ENCODE results near the gene SYNE2. TPM values are rescaled to one million over a fixed set of nuclear protein-coding genes. Genes with fewer than 3 reads are reported as not detected.

The SYNE2 gene
- total RNA-seq, 1 donor from 2014 or later, result 186 TPM

- peaks cover 65% of the 10 kb centered on the region for H3K36me3 ChIP-seq
- TF ChIP-seq, protein P1, sequence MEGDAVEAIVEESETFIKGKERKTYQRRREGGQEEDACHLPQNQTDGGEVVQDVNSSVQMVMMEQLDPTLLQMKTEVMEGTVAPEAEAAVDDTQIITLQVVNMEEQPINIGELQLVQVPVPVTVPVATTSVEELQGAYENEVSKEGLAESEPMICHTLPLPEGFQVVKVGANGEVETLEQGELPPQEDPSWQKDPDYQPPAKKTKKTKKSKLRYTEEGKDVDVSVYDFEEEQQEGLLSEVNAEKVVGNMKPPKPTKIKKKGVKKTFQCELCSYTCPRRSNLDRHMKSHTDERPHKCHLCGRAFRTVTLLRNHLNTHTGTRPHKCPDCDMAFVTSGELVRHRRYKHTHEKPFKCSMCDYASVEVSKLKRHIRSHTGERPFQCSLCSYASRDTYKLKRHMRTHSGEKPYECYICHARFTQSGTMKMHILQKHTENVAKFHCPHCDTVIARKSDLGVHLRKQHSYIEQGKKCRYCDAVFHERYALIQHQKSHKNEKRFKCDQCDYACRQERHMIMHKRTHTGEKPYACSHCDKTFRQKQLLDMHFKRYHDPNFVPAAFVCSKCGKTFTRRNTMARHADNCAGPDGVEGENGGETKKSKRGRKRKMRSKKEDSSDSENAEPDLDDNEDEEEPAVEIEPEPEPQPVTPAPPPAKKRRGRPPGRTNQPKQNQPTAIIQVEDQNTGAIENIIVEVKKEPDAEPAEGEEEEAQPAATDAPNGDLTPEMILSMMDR (IDR thresholded peaks at IDR 0.05; ENCODE audit: borderline replicate concordance), result no peak
- no peaks in the 10 kb centered on the region for H3K27me3 ChIP-seq (ENCODE audit: low read depth)
- peaks cover 9% of the 10 kb centered on the region for H3K4me1 ChIP-seq
- no peaks in the 10 kb centered on the region for H3K9me3 ChIP-seq (replicated peaks)
- H3K4me3 ChIP-seq, result no peak overlapping the region
- H3K27ac ChIP-seq (replicated peaks), result no peak overlapping the region
- intact Hi-C loops (cut with micrococcal nuclease), result no loop called here
- DNase-seq, result no peak
Observed at GRCh38 chr14:64080452-64080851, 227.6 kb downstream of the SYNE2 start.

GRCh38 chr14:64081174-64081746, 228.5 kb downstream of the SYNE2 start:
- DNase-seq, result no peak
- TF ChIP-seq, protein P1 (IDR thresholded peaks at IDR 0.05; ENCODE audit: borderline replicate concordance), result no peak
- Histone ChIP-seq H3K27ac (replicated peaks) (no peak overlapping the region), H3K4me1 (peaks cover 9% of the 10 kb centered on the region), H3K36me3 (peaks cover 62% of the 10 kb centered on the region), H3K4me3 (no peak overlapping the region), H3K27me3 (ENCODE audit: low read depth) (no peaks in the 10 kb centered on the region), H3K9me3 (replicated peaks) (no peaks in the 10 kb centered on the region)
- intact Hi-C loops (cut with micrococcal nuclease), result no loop called here

- H3K27me3 ChIP-seq (ENCODE audit: low read depth), result no peaks in the 10 kb centered on the region
- H3K27ac ChIP-seq (replicated peaks), result peak overlapping the region; percentile 46
- TF ChIP-seq, protein P1 (IDR thresholded peaks at IDR 0.05; ENCODE audit: borderline replicate concordance), result no peak
- no peak for DNase-seq
- no peak overlapping the region for H3K4me3 ChIP-seq
- H3K4me1 ChIP-seq, result peaks cover 9% of the 10 kb centered on the region
- intact Hi-C loops (cut with micrococcal nuclease), result no loop called here
- peaks cover 66% of the 10 kb centered on the region for H3K36me3 ChIP-seq
- no peaks in the 10 kb centered on the region for H3K9me3 ChIP-seq (replicated peaks)
Observed at GRCh38 chr14:64082837-64083236, 230.0 kb downstream of the SYNE2 start.

- Histone ChIP-seq H3K4me3 (no peak overlapping the region), H3K4me1 (no peaks in the 10 kb centered on the region), H3K27me3 (ENCODE audit: low read depth) (no peaks in the 10 kb centered on the region), H3K36me3 (peaks cover 75% of the 10 kb centered on the region), H3K27ac (replicated peaks) (no peak overlapping the region), H3K9me3 (replicated peaks) (no peaks in the 10 kb centered on the region)
- DNase-seq, result no peak
- TF ChIP-seq, protein P1 (IDR thresholded peaks at IDR 0.05; ENCODE audit: borderline replicate concordance), result no peak
- intact Hi-C loops (cut with micrococcal nuclease), result no loop called here
Observed at GRCh38 chr14:64088647-64088964, 235.8 kb downstream of the SYNE2 start.

DNA sequence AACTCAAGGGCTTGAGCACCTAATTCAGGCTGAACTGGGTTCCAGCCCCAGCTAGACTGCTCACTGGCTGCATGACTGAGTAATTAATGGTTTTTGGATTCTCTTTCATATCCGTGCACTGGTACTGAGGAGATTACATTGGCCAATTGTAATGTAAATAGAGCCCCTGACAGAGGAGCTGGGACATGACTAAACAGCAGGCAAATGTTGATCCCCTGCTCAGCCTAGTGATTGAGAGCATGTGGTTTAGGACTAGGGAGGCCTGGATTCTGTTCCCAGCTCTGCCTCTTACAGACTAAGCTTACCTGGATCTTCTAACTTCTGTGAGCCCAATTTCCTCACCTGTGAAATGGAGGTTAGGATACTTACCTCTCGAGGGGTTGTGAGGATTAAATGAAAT, 237.1 kb downstream of the SYNE2 start:
- H3K9me3 ChIP-seq (replicated peaks), result no peaks in the 10 kb centered on the region
- no peaks in the 10 kb centered on the region for H3K4me1 ChIP-seq
- intact Hi-C loops (cut with micrococcal nuclease), result no loop called here
- TF ChIP-seq, protein P1 (IDR thresholded peaks at IDR 0.05; ENCODE audit: borderline replicate concordance), result no peak
- H3K4me3 ChIP-seq, result no peak overlapping the region
- H3K27ac ChIP-seq (replicated peaks), result no peak overlapping the region
- DNase-seq, result no peak
- H3K27me3 ChIP-seq (ENCODE audit: low read depth), result no peaks in the 10 kb centered on the region
- peaks cover 73% of the 10 kb centered on the region for H3K36me3 ChIP-seq
